ENCODE results near the gene IMPG2. TPM values are rescaled to one million over a fixed set of nuclear protein-coding genes. Genes with fewer than 3 reads are reported as not detected.
"Not testable (repeated sequence)": the region's sequence is repeated elsewhere in the genome, so short reads cannot be mapped to it uniquely, and the experiment has no call there.

The IMPG2 gene
- 3.3 TPM for total RNA-seq

GRCh38 chr3:101320475-101320874, at the start of gene IMPG2:
Gene IMPG2, minus strand, starts transcription at chr3:101320575. Its CDS starts 203 bp downstream, at chr3:101320372.
- no peak for FAIRE-seq
- no peak for DNase-seq (ENCODE audit: low spot score in 2 of 2)

GRCh38 chr3:101362406-101362805, 42.0 kb upstream of the IMPG2 start:
- FAIRE-seq, result no peak
- no peak for DNase-seq (ENCODE audit: low spot score in 2 of 2)

- DNase-seq (ENCODE audit: low spot score in 2 of 2) (no peak), FAIRE-seq (no peak)
Observed at GRCh38 chr3:101351829-101352228, 31.5 kb upstream of the IMPG2 start.

GRCh38 chr3:101340591-101340990, 20.2 kb upstream of the IMPG2 start:
- FAIRE-seq, result no peak
- no peak for DNase-seq (ENCODE audit: low spot score in 2 of 2)

- DNase-seq (ENCODE audit: low spot score in 2 of 2), result no peak
- FAIRE-seq, result no peak
Observed at GRCh38 chr3:101333883-101334282, 13.5 kb upstream of the IMPG2 start.

GRCh38 chr3:101329016-101329673, 8.8 kb upstream of the IMPG2 start:
- DNase-seq (ENCODE audit: low spot score in 2 of 2) (no peak), FAIRE-seq (no peak)

GRCh38 chr3:101325393-101326134, 5.2 kb upstream of the IMPG2 start:
- DNase-seq (ENCODE audit: low spot score in 2 of 2) (no peak), FAIRE-seq (peak; percentile 44)

GRCh38 chr3:101319531-101319930, 844 bp downstream of the IMPG2 start:
- no peak for FAIRE-seq
- no peak for DNase-seq (ENCODE audit: low spot score in 2 of 2)

- no peak for FAIRE-seq
- no peak for DNase-seq (ENCODE audit: low spot score in 2 of 2)
Observed at GRCh38 chr3:101312545-101312944, 7.8 kb downstream of the IMPG2 start.

GRCh38 chr3:101311676-101312075, 8.7 kb downstream of the IMPG2 start:
- no peak for FAIRE-seq
- no peak for DNase-seq (ENCODE audit: low spot score in 2 of 2)

- no peak for DNase-seq (ENCODE audit: low spot score in 2 of 2)
- FAIRE-seq, result no peak
Observed at GRCh38 chr3:101310978-101311375, 9.4 kb downstream of the IMPG2 start.

GRCh38 chr3:101308147-101308772, 12.1 kb downstream of the IMPG2 start:
- not testable (repeated sequence) for FAIRE-seq; DNase-seq (ENCODE audit: low spot score in 2 of 2)

- DNase-seq (ENCODE audit: low spot score in 2 of 2), result no peak
- FAIRE-seq, result no peak
Observed at GRCh38 chr3:101303836-101304235, 16.5 kb downstream of the IMPG2 start.

- DNase-seq (ENCODE audit: low spot score in 2 of 2), result no peak
- no peak for FAIRE-seq
Observed at GRCh38 chr3:101303089-101303731, 17.2 kb downstream of the IMPG2 start.

GRCh38 chr3:101300073-101300472, 20.3 kb downstream of the IMPG2 start:
- FAIRE-seq (no peak), DNase-seq (ENCODE audit: low spot score in 2 of 2) (no peak)

- FAIRE-seq, result no peak
- no peak for DNase-seq (ENCODE audit: low spot score in 2 of 2)
Observed at GRCh38 chr3:101292027-101292426, 28.3 kb downstream of the IMPG2 start.

- DNase-seq (ENCODE audit: low spot score in 2 of 2) (no peak), FAIRE-seq (no peak)
Observed at GRCh38 chr3:101288294-101288693, 32.1 kb downstream of the IMPG2 start.

GRCh38 chr3:101284757-101285156, 35.6 kb downstream of the IMPG2 start:
- FAIRE-seq, result no peak
- DNase-seq (ENCODE audit: low spot score in 2 of 2), result no peak

GRCh38 chr3:101281521-101282030, 38.8 kb downstream of the IMPG2 start:
- FAIRE-seq, result no peak

GRCh38 chr3:101279765-101280385, 40.5 kb downstream of the IMPG2 start:
- no peak for FAIRE-seq
- DNase-seq (ENCODE audit: low spot score in 2 of 2), result no peak

More at GRCh38 chr3:101281521-101282030, 38.8 kb downstream of the IMPG2 start:
- DNase-seq (ENCODE audit: low spot score in 2 of 2), result no peak

Measured in frontal cortex (tissue), 4 donors.